ENCODE measurements around the gene SBF2. TPM values are rescaled to one million over a fixed set of nuclear protein-coding genes. Genes with fewer than 3 reads are reported as not detected.
"Not testable (repeated sequence)": the region's sequence is repeated elsewhere in the genome, so short reads cannot be mapped to it uniquely, and the experiment has no call there.

SBF2 gene
- polyA plus RNA-seq, 1 donor from 2014 or later, result 53.4 TPM

DNA sequence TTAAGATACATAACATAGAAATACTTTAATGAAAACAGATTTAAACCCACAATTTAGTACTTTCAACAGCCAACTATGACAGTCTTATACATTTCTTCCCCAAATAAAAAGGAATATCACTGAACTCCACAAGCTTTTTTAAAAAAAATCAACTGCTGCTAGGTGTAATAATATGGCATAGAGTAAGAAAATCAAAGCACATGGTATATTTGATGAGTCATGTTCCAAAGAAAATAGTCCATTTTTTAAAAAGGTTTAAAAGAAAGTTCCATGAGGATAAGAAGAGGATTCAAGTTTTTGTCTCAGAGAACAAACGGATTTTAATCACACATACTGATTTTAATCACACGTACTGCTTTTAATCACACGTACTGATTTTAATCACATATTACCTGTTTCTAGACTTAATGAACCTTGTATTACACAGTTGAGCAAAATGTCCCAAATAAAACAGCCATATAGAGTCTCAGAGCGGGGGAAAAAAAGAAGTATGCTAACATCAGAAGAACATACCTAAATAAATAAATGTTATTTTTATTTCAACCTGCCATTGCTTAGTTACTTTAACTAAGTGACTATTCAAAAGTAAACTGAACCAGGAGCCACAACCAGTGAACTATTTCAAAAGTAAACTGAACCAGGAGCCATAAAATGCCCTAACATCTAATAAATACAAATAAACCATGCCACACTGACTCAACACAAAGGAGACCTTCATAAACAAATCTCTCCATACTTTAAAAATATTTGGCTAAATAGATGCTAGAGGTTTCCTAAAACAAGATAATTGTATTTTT is 198.4 kb downstream of the SBF2 start (continued):
- TF ChIP-seq EZH2 (IDR thresholded peaks at IDR 0.05; ENCODE audit: borderline replicate concordance, insufficient read depth, low read length, poor library complexity, severe bottlenecking) (no peak), SMC3 (conservative IDR thresholded peaks at IDR 0.05; ENCODE audit: poor library complexity) (no peak)

DNA sequence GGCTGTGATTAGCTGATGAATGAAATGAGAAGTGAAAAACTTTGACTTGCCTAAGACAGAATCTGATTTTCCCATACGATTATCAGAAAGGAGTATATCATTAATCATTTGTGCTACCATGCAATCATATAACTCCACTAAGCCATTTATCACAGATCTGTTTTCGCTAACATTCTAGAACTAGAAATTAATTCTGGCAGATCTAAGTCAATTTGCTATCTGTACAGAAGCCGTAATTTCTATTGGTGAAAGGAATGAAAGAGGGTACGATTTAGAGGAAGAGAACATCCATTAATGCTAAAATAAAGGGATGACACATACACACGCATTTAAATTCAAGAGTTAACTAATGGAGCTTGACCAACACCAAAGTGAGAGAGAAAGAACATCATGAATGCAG is 201.6 kb downstream of the SBF2 start:
- Histone ChIP-seq H3K36me3 (ENCODE audit: insufficient read depth, low read length) (no peaks in the 10 kb centered on the region), H3K9me3 (ENCODE audit: low read length) (no peaks in the 10 kb centered on the region), H3K4me2 (ENCODE audit: low read length) (no peak overlapping the region), H2AFZ (ENCODE audit: low read depth, low read length) (no peak overlapping the region), H3K9me2 (ENCODE audit: insufficient read depth, low read length) (no peaks in the 10 kb centered on the region), H3F3A (ENCODE audit: insufficient read depth, low read length, poor library complexity, severe bottlenecking) (no peaks in the 10 kb centered on the region), H3K27me3 (ENCODE audit: insufficient read depth, low read depth, low read length) (no peaks in the 10 kb centered on the region), H4K20me1 (ENCODE audit: insufficient read depth) (no peaks in the 10 kb centered on the region), H3K9ac (ENCODE audit: low read length) (no peak overlapping the region), H3K4me3 (ENCODE audit: low read length) (no peak overlapping the region), H3K27ac (ENCODE audit: low read length) (no peak overlapping the region), H3K79me2 (replicated peaks; ENCODE audit: insufficient read depth, low read length) (no peaks in the 10 kb centered on the region)
- TF ChIP-seq EP300 (conservative IDR thresholded peaks at IDR 0.05; ENCODE audit: poor library complexity, severe bottlenecking) (no peak), EZH2 (IDR thresholded peaks at IDR 0.05; ENCODE audit: borderline replicate concordance, insufficient read depth, low read length, poor library complexity, severe bottlenecking) (no peak), MXI1 (conservative IDR thresholded peaks at IDR 0.05; ENCODE audit: poor library complexity, severe bottlenecking) (no peak), TAF1 (IDR thresholded peaks at IDR 0.05; ENCODE audit: low read depth) (no peak), RAD21 (conservative IDR thresholded peaks at IDR 0.05) (no peak), SMC3 (conservative IDR thresholded peaks at IDR 0.05; ENCODE audit: poor library complexity) (no peak), POLR2AphosphoS5 (IDR thresholded peaks at IDR 0.05) (no peak)
- TF ChIP-seq, protein P1, sequence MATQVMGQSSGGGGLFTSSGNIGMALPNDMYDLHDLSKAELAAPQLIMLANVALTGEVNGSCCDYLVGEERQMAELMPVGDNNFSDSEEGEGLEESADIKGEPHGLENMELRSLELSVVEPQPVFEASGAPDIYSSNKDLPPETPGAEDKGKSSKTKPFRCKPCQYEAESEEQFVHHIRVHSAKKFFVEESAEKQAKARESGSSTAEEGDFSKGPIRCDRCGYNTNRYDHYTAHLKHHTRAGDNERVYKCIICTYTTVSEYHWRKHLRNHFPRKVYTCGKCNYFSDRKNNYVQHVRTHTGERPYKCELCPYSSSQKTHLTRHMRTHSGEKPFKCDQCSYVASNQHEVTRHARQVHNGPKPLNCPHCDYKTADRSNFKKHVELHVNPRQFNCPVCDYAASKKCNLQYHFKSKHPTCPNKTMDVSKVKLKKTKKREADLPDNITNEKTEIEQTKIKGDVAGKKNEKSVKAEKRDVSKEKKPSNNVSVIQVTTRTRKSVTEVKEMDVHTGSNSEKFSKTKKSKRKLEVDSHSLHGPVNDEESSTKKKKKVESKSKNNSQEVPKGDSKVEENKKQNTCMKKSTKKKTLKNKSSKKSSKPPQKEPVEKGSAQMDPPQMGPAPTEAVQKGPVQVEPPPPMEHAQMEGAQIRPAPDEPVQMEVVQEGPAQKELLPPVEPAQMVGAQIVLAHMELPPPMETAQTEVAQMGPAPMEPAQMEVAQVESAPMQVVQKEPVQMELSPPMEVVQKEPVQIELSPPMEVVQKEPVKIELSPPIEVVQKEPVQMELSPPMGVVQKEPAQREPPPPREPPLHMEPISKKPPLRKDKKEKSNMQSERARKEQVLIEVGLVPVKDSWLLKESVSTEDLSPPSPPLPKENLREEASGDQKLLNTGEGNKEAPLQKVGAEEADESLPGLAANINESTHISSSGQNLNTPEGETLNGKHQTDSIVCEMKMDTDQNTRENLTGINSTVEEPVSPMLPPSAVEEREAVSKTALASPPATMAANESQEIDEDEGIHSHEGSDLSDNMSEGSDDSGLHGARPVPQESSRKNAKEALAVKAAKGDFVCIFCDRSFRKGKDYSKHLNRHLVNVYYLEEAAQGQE (IDR thresholded peaks at IDR 0.05; ENCODE audit: borderline replicate concordance), result no peak
- TF ChIP-seq, protein P2, sequence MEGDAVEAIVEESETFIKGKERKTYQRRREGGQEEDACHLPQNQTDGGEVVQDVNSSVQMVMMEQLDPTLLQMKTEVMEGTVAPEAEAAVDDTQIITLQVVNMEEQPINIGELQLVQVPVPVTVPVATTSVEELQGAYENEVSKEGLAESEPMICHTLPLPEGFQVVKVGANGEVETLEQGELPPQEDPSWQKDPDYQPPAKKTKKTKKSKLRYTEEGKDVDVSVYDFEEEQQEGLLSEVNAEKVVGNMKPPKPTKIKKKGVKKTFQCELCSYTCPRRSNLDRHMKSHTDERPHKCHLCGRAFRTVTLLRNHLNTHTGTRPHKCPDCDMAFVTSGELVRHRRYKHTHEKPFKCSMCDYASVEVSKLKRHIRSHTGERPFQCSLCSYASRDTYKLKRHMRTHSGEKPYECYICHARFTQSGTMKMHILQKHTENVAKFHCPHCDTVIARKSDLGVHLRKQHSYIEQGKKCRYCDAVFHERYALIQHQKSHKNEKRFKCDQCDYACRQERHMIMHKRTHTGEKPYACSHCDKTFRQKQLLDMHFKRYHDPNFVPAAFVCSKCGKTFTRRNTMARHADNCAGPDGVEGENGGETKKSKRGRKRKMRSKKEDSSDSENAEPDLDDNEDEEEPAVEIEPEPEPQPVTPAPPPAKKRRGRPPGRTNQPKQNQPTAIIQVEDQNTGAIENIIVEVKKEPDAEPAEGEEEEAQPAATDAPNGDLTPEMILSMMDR (IDR thresholded peaks at IDR 0.05; ENCODE audit: poor library complexity, severe bottlenecking), result no peak

DNA sequence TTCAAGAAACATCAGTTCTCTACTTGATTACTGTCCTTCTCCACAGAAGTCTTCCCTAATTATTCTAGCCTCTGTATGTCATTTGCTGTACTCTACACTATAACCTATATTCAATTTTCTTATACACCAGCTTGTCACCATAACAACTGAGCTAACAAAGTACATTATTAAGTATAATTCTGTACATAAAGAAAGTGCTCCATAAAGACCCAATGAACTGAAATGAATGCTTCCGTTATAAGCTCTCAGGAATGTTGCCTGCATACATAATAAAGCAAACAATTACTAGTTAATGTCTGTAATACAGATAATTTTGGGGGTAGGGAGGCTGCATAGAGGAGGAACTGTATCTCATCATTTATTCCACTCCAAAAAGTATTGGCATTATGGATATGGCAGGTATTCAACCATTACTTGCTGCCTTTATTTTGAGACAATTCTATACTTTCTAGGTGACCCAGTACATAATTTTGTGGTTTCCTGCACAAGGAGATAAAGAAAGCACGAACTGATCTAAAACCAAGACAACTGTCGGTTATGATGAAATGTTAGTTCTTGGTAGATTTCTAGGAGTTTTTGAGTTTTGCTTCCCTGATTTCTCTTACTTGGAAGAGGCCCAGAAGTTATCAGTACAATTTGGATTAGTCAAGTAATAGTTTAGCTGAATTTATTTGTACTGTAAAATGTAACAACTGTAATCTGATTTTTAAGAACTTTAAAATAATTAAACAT is 202.5 kb downstream of the SBF2 start:
- H3K27ac ChIP-seq (ENCODE audit: low read length), result no peak overlapping the region
- TF ChIP-seq POLR2AphosphoS5 (IDR thresholded peaks at IDR 0.05), result no peak
- H3K9me2 ChIP-seq (ENCODE audit: insufficient read depth, low read length), result no peaks in the 10 kb centered on the region
- H2AFZ ChIP-seq (ENCODE audit: low read depth, low read length), result no peak overlapping the region
- no peak overlapping the region for H3K4me3 ChIP-seq (ENCODE audit: low read length)
- no peak overlapping the region for H3K9ac ChIP-seq (ENCODE audit: low read length)
- H3K9me3 ChIP-seq (ENCODE audit: low read length), result no peaks in the 10 kb centered on the region
- H4K20me1 ChIP-seq (ENCODE audit: insufficient read depth), result no peaks in the 10 kb centered on the region
- no peaks in the 10 kb centered on the region for H3F3A ChIP-seq (ENCODE audit: insufficient read depth, low read length, poor library complexity, severe bottlenecking)
- H3K27me3 ChIP-seq (ENCODE audit: insufficient read depth, low read depth, low read length), result no peaks in the 10 kb centered on the region
- H3K36me3 ChIP-seq (ENCODE audit: insufficient read depth, low read length), result no peaks in the 10 kb centered on the region
- no peaks in the 10 kb centered on the region for H3K79me2 ChIP-seq (replicated peaks; ENCODE audit: insufficient read depth, low read length)
- no peak overlapping the region for H3K4me2 ChIP-seq (ENCODE audit: low read length)

DNA sequence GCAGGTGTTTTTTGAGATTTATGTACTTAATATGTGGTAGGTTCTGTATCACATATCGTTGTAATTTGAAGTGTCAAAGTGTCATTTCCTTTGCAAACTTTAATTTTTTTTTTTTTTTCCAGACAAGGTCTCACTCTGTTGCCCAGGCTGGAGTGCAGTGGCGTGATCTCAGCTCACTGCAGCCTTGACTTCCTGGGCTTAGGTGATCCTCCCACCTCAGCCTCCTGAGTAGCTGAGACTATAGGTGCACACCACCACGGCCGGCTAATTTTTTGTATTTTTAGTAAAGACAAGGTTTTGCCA is 206.1 kb downstream of the SBF2 start:
- not testable (repeated sequence) for H3K36me3 ChIP-seq (ENCODE audit: insufficient read depth, low read length); H3K27me3 ChIP-seq (ENCODE audit: insufficient read depth, low read depth, low read length); H3K4me2 ChIP-seq (ENCODE audit: low read length); H4K20me1 ChIP-seq (ENCODE audit: insufficient read depth); H3K9me3 ChIP-seq (ENCODE audit: low read length); H3K4me3 ChIP-seq (ENCODE audit: low read length); H3K27ac ChIP-seq (ENCODE audit: low read length); H3K9me2 ChIP-seq (ENCODE audit: insufficient read depth, low read length); H2AFZ ChIP-seq (ENCODE audit: low read depth, low read length); H3K79me2 ChIP-seq (replicated peaks; ENCODE audit: insufficient read depth, low read length); H3K9ac ChIP-seq (ENCODE audit: low read length); H3F3A ChIP-seq (ENCODE audit: insufficient read depth, low read length, poor library complexity, severe bottlenecking)
